Ishikawa (cell line): ENCODE results near the gene MLN.

Experiments
- CEBPB ChIP-seq: IDR thresholded peaks from 2 replicates; pipeline ENCODE4 v1.6.1; 2012
- CREB1 ChIP-seq: IDR thresholded peaks from 2 replicates; pipeline ENCODE4 v1.6.1; 2012; ENCODE audit warnings: low read depth
- EGR1 ChIP-seq: IDR thresholded peaks from 2 replicates; pipeline ENCODE4 v1.6.1; 2012
- EP300 ChIP-seq: IDR thresholded peaks from 2 replicates; pipeline ENCODE4 v1.6.1; 2012; ENCODE audit warnings: borderline replicate concordance
- FOXM1 ChIP-seq: IDR thresholded peaks from 2 replicates; pipeline ENCODE4 v1.6.1; 2012; ENCODE audit warnings: low read depth, borderline replicate concordance
- NFIC ChIP-seq: IDR thresholded peaks from 2 replicates; pipeline ENCODE4 v1.6.1; 2012
- RAD21 ChIP-seq: IDR thresholded peaks from 2 replicates; pipeline ENCODE4 v1.6.1; 2012; ENCODE audit warnings: low read depth
- TAF1 ChIP-seq: IDR thresholded peaks from 2 replicates; pipeline ENCODE4 v1.6.1; 2012; ENCODE audit warnings: low read depth, mild to moderate bottlenecking
- TCF12 ChIP-seq: IDR thresholded peaks from 2 replicates; pipeline ENCODE4 v1.6.1; 2012; ENCODE audit warnings: low read depth
- TEAD4 ChIP-seq: IDR thresholded peaks from 2 replicates; pipeline ENCODE4 v1.6.1; 2012
- YY1 ChIP-seq: IDR thresholded peaks from 2 replicates; pipeline ENCODE4 v1.6.1; 2012; ENCODE audit warnings: low read depth
- ZBTB7A ChIP-seq: IDR thresholded peaks from 2 replicates; pipeline ENCODE4 v1.6.1; 2012; ENCODE audit warnings: low read depth
- TF ChIP-seq, protein P1 (sequence below): IDR thresholded peaks from 2 replicates; pipeline ENCODE4 v1.6.1; 2012
- TF ChIP-seq, protein P2 (sequence below): IDR thresholded peaks from 2 replicates; pipeline ENCODE4 v1.6.1; 2012; ENCODE audit warnings: low read depth, mild to moderate bottlenecking
- TF ChIP-seq, protein P3 (sequence below): IDR thresholded peaks from 2 replicates; pipeline ENCODE4 v1.6.1; 2012

Gene MLN

DNA sequence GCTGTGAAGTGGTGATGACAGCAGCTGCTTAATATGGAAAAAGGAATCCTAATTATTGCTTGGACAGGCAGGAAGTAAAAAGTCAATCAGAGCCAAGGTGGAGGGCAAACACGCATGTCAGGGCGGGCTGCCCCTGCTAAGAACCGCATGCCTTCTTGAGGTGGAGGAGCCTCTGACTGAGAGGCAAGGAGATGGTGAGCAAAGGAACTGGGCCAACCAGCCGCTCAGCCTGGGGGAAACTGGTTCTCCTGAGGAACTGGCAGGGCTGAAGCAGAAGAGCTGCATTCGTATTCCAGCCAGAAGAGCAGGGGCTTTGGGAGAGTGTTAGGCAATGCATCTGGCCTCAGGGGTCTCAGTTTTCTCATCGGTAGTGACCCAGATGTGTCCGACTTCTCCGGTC is 13.1 kb upstream of the MLN start:
- TF ChIP-seq, protein P1, sequence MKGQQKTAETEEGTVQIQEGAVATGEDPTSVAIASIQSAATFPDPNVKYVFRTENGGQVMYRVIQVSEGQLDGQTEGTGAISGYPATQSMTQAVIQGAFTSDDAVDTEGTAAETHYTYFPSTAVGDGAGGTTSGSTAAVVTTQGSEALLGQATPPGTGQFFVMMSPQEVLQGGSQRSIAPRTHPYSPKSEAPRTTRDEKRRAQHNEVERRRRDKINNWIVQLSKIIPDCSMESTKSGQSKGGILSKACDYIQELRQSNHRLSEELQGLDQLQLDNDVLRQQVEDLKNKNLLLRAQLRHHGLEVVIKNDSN, result no peak
- TF ChIP-seq YY1, result no peak
- no peak for TF ChIP-seq EP300
- no peak for TF ChIP-seq ZBTB7A
- TF ChIP-seq EGR1, result no peak
- TF ChIP-seq NFIC, result no peak
- TF ChIP-seq CEBPB, result no peak
- no peak for TF ChIP-seq FOXM1
- no peak for TF ChIP-seq CREB1
- TF ChIP-seq RAD21, result no peak
- TF ChIP-seq, protein P2, sequence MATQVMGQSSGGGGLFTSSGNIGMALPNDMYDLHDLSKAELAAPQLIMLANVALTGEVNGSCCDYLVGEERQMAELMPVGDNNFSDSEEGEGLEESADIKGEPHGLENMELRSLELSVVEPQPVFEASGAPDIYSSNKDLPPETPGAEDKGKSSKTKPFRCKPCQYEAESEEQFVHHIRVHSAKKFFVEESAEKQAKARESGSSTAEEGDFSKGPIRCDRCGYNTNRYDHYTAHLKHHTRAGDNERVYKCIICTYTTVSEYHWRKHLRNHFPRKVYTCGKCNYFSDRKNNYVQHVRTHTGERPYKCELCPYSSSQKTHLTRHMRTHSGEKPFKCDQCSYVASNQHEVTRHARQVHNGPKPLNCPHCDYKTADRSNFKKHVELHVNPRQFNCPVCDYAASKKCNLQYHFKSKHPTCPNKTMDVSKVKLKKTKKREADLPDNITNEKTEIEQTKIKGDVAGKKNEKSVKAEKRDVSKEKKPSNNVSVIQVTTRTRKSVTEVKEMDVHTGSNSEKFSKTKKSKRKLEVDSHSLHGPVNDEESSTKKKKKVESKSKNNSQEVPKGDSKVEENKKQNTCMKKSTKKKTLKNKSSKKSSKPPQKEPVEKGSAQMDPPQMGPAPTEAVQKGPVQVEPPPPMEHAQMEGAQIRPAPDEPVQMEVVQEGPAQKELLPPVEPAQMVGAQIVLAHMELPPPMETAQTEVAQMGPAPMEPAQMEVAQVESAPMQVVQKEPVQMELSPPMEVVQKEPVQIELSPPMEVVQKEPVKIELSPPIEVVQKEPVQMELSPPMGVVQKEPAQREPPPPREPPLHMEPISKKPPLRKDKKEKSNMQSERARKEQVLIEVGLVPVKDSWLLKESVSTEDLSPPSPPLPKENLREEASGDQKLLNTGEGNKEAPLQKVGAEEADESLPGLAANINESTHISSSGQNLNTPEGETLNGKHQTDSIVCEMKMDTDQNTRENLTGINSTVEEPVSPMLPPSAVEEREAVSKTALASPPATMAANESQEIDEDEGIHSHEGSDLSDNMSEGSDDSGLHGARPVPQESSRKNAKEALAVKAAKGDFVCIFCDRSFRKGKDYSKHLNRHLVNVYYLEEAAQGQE, result no peak
- no peak for TF ChIP-seq TCF12
- TF ChIP-seq, protein P3, sequence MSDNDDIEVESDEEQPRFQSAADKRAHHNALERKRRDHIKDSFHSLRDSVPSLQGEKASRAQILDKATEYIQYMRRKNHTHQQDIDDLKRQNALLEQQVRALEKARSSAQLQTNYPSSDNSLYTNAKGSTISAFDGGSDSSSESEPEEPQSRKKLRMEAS, result no peak
- no peak for TF ChIP-seq TAF1
- no peak for TF ChIP-seq TEAD4

DNA sequence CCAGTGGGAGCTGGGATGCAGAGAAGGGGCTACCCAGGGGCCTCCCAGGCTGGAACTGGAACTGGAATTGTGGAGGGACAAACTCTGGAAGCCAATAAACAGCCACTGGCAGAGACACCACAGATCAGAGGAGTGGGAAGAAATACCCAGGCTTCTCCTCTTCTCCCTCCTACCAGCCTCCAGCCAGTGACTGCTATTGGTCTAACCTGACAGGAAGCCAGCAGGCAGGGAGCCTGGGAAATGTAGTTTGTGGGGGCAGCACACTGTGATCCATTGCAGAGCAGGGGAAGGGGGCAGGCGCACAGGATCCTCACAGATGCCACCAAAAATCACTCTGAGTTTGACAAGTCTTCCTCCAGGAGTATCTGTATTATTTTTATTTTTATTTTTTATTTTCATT is 12.1 kb upstream of the MLN start:
- no peak for TF ChIP-seq ZBTB7A
- TF ChIP-seq, protein P1, result peak; percentile 51; the same call in 1 of the 2 replicates

DNA sequence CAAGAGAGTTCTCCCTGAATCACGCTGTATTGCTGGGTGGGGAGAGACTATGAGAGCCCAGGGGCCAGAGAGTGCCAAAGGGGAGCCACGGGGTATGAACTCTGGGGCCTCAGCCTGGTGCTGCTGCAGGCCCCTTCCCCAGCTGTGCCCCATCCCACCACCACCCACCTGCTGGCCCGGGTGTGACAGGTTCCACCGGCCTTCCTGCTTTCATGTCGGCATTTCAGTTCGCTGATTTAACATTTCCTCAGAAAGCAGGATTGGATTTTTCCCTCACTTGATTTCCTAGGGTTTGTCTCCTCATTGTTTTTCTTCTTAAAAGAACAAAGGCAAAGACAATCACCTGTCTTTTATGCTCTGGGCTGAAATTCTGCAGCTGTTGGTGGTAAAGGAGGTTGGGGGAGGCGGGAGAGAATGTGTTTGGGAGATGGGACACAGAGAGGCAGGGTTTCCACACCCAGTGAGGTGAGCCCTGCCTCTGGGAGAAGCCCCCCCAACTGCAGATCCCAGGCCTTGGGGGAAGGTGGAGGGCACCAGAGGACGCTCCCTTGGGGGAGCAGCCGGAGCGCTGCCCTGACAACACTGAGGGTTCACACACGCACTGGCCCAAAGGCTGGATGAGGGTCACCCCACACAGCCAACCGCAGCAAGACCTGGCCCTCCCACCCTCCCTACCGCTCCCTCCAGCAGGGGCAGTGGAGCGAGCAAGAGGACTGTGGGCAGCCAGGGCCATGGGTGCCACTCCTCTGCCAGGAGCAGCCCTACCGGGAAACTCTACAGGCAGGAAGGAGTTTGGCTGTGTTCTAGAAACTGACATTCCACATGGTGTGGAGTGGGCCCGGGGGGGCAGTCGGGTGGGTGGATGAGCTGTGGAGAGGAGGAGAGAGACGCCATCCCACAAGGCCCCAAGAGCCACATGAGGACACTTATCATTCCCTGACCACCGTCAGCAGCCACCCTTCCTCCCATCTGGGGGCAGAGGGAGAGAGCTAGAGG is 10.5 kb upstream of the MLN start:
- TF ChIP-seq EGR1 (no peak), FOXM1 (no peak), EP300 (no peak), ZBTB7A (no peak), RAD21 (no peak)
- TF ChIP-seq, protein P2, result no peak

DNA sequence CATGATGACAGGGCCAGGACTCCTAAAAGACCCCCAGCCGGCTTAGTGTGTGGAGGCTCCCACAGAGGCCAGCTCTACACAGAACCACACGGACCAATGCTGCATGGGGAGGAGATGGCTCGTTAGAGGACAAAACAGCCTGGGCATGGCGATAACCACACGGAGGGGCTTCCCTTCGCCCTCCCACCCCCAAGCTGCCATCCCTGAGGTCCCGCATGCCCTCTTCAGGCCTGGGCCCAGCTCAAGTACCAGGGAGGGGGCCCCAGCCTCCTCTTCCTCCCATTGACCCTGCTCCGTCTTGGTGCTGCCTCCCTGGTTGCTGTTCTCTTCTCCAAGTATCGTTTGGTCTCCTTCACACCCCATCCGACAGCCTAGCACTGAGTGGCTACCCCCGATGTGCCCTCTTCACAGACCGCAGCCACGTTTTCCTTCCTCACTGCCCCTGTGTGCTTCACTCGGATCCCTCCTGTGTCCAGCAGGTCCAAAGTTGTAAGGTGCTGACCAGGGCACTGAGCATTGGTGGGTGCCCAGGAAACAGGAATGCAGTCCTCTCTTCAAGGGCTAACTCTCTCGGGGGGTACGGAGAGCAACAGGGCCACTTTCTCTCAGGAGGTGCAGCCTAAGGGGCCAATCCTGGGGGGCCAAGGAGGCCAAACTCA is 9.6 kb upstream of the MLN start:
- TF ChIP-seq RAD21 (no peak), EGR1 (no peak), TEAD4 (no peak), CEBPB (no peak), YY1 (no peak), FOXM1 (no peak), CREB1 (no peak), EP300 (no peak), ZBTB7A (no peak)
- TF ChIP-seq, protein P1, result no peak
- TF ChIP-seq, protein P2, result no peak
